Neural cell (in vitro differentiated cells): ENCODE results near the gene MAP2K1.

Experiments
- EP300 ChIP-seq: fragments of 450-650 bp; conservative IDR thresholded peaks from 2 replicates; pipeline ENCODE4 v1.6.1; 2014; ENCODE audit warnings: antibody characterized with exemption, mild to moderate bottlenecking, moderate library complexity; ENCODE audit not compliant: poor library complexity, severe bottlenecking
- EZH2 ChIP-seq: fragments of 200-600, 300-800 bp; shearing (Covaris generic), sonication (generic); IDR thresholded peaks from 2 replicates; pipeline ENCODE4 v1.6.1; 2014; ENCODE audit warnings: antibody characterized with exemption, low read length, borderline replicate concordance, mild to moderate bottlenecking; ENCODE audit not compliant: insufficient read depth, poor library complexity, severe bottlenecking
- MXI1 ChIP-seq: fragments of 450-650 bp; conservative IDR thresholded peaks from 2 replicates; pipeline ENCODE4 v1.6.1; 2014; ENCODE audit warnings: antibody characterized with exemption, mild to moderate bottlenecking; ENCODE audit not compliant: poor library complexity, severe bottlenecking
- POLR2AphosphoS5 ChIP-seq: IDR thresholded peaks from 2 replicates; pipeline ENCODE4 v1.6.1; 2012
- RAD21 ChIP-seq: fragments of 450-650 bp; conservative IDR thresholded peaks from 2 replicates; pipeline ENCODE4 v1.6.1; 2014; ENCODE audit warnings: antibody characterized with exemption, mild to moderate bottlenecking, moderate library complexity
- SMC3 ChIP-seq: fragments of 450-650 bp; conservative IDR thresholded peaks from 2 replicates; pipeline ENCODE4 v1.6.1; 2014; ENCODE audit warnings: antibody characterized with exemption, mild to moderate bottlenecking, moderate library complexity; ENCODE audit not compliant: poor library complexity
- TAF1 ChIP-seq: IDR thresholded peaks from 2 replicates; pipeline ENCODE4 v1.6.1; 2012; ENCODE audit warnings: low read depth
- TF ChIP-seq, protein P1 (sequence below): fragments of 450-650 bp; IDR thresholded peaks from 2 replicates; pipeline ENCODE4 v1.5.1; 2014; ENCODE audit warnings: antibody characterized with exemption, mild to moderate bottlenecking, moderate library complexity; ENCODE audit not compliant: poor library complexity, severe bottlenecking
- TF ChIP-seq, protein P2 (sequence below): IDR thresholded peaks from 2 replicates; pipeline ENCODE4 v1.6.1; 2012; ENCODE audit warnings: borderline replicate concordance

DNA sequence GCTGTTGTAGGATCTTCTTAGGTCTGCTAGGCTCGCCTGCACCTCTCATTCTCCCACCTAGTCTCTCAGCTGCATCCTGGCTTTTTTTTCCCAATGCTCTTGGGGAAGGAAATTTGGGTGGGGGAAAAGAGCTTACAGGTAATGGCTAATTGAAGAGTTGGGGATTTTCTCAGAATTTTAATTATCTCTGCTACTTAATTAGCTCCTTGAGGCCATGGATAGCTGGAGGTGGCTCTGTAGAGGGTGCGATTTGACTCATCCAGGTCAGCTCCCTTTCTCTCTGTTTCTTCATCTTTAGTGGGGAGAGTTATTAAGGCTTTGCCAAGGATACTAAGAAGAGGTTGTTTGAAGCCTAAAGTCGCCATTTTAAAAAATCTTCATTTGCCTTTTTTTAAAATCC is 88.3 kb downstream of the MAP2K1 start:
- TF ChIP-seq, protein P1, sequence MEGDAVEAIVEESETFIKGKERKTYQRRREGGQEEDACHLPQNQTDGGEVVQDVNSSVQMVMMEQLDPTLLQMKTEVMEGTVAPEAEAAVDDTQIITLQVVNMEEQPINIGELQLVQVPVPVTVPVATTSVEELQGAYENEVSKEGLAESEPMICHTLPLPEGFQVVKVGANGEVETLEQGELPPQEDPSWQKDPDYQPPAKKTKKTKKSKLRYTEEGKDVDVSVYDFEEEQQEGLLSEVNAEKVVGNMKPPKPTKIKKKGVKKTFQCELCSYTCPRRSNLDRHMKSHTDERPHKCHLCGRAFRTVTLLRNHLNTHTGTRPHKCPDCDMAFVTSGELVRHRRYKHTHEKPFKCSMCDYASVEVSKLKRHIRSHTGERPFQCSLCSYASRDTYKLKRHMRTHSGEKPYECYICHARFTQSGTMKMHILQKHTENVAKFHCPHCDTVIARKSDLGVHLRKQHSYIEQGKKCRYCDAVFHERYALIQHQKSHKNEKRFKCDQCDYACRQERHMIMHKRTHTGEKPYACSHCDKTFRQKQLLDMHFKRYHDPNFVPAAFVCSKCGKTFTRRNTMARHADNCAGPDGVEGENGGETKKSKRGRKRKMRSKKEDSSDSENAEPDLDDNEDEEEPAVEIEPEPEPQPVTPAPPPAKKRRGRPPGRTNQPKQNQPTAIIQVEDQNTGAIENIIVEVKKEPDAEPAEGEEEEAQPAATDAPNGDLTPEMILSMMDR = no peak
- TF ChIP-seq EP300 (no peak), POLR2AphosphoS5 (no peak), SMC3 (no peak), MXI1 (no peak), TAF1 (no peak), EZH2 (no peak), RAD21 (no peak)
- TF ChIP-seq, protein P2, sequence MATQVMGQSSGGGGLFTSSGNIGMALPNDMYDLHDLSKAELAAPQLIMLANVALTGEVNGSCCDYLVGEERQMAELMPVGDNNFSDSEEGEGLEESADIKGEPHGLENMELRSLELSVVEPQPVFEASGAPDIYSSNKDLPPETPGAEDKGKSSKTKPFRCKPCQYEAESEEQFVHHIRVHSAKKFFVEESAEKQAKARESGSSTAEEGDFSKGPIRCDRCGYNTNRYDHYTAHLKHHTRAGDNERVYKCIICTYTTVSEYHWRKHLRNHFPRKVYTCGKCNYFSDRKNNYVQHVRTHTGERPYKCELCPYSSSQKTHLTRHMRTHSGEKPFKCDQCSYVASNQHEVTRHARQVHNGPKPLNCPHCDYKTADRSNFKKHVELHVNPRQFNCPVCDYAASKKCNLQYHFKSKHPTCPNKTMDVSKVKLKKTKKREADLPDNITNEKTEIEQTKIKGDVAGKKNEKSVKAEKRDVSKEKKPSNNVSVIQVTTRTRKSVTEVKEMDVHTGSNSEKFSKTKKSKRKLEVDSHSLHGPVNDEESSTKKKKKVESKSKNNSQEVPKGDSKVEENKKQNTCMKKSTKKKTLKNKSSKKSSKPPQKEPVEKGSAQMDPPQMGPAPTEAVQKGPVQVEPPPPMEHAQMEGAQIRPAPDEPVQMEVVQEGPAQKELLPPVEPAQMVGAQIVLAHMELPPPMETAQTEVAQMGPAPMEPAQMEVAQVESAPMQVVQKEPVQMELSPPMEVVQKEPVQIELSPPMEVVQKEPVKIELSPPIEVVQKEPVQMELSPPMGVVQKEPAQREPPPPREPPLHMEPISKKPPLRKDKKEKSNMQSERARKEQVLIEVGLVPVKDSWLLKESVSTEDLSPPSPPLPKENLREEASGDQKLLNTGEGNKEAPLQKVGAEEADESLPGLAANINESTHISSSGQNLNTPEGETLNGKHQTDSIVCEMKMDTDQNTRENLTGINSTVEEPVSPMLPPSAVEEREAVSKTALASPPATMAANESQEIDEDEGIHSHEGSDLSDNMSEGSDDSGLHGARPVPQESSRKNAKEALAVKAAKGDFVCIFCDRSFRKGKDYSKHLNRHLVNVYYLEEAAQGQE = no peak
